HepG2 (cell line): ENCODE data around the gene NSD2. TPM values are rescaled to one million over a fixed set of nuclear protein-coding genes. Genes with fewer than 3 reads are reported as not detected.

Source experiments
- ATAC-seq: fragments of 200-7000 bp; cut with Tn5 transposase; 3 replicates; pipeline ENCODE4 v1.9.1; 2020; ENCODE audit warnings: mild to moderate bottlenecking, moderate library complexity
- BruUV-seq: library from RNA; stranded (reverse); fragments of 400-500 nt; replicated peaks from 2 replicates; lab custom pipeline; 2021; lab: Mats Ljungman, UMichigan
- CTCF ChIA-PET: fragments of 300-600 bp; formaldehyde crosslinking; extraction: SDS; loops from one replicate; lab custom pipeline; 2021; ENCODE audit warnings: low total read pairs, inconsistent platforms, low intra/inter-chr PET ratio; lab: Yijun Ruan, JAX
- POLR2A ChIA-PET: fragments of 350-600 bp; sonication (Branson Sonifier 250); formaldehyde crosslinking; loops from one replicate; lab custom pipeline; 2020; ENCODE audit warnings: antibody characterized with exemption, inconsistent platforms; lab: Yijun Ruan, JAX
- DNase-seq: peaks from one replicate; pipeline ENCODE4 v3.0.0-alpha.2; 2015; ENCODE audit warnings: low spot score
- FAIRE-seq: peaks from 3 replicates; lab custom pipeline; 2011; peaks lifted over from hg19 to GRCh38; lab: Jason Lieb, UNC
- H2AFZ ChIP-seq: one replicate; pipeline ENCODE4 v1.6.1; 2011; ENCODE audit warnings: low read length, inconsistent platforms
- H3K27ac ChIP-seq: fragments of 300-600 bp; 3 replicates; pipeline ENCODE4 v1.8.0; 2011; ENCODE audit warnings: mixed run types, mild to moderate bottlenecking, mixed read lengths, low read length, inconsistent platforms; ENCODE audit not compliant: insufficient read depth; ENCODE audit errors: extremely low read length
- H3K27me3 ChIP-seq, 2 experiments: fragments of 200-600 bp in 1 of 2; 2 replicates in 1 of 2; 3 replicates in 1 of 2; pipeline versions ENCODE4 v1.6.0 to v1.8.0; 2011; ENCODE audit warnings: low read length in 2 of 2, mild to moderate bottlenecking in 2 of 2, moderate library complexity in 2 of 2, inconsistent platforms in 1 of 2; ENCODE audit not compliant: insufficient read depth in 2 of 2, control insufficient read depth in 1 of 2
- H3K36me3 ChIP-seq, 2 experiments: fragments of 200-600 bp in 1 of 2; replicated peaks in 1 of 2; 2 replicates in 1 of 2; 3 replicates in 1 of 2; pipeline versions ENCODE4 v1.5.1 to v1.8.0; 2011; ENCODE audit warnings: low read length in 2 of 2, inconsistent platforms in 1 of 2; ENCODE audit not compliant: insufficient read depth in 2 of 2, control insufficient read depth in 1 of 2
- H3K4me1 ChIP-seq: 2 replicates; pipeline ENCODE4 v1.5.1; 2012; ENCODE audit warnings: low read length, inconsistent platforms; ENCODE audit not compliant: insufficient read depth
- H3K4me2 ChIP-seq: 2 replicates; pipeline ENCODE4 v1.6.0; 2011; ENCODE audit warnings: low read depth, low read length, inconsistent platforms
- H3K4me3 ChIP-seq, 3 experiments: fragments of 200-600 bp in 1 of 3; sonication (generic), shearing (Covaris generic) in 1 of 3; replicated peaks in 1 of 3; 2 replicates each; pipeline ENCODE4 v1.5.1; 2011 to 2016; ENCODE audit warnings: low read length in 3 of 3, inconsistent platforms in 2 of 3, low read depth in 2 of 3, mild to moderate bottlenecking in 2 of 3, control low read depth in 1 of 3, mixed read lengths in 1 of 3; ENCODE audit not compliant: insufficient read depth in 1 of 3
- H3K79me2 ChIP-seq: one replicate; pipeline ENCODE4 v1.6.1; 2011; ENCODE audit warnings: low read length, inconsistent platforms; ENCODE audit not compliant: insufficient read depth
- H3K9ac ChIP-seq: 2 replicates; pipeline ENCODE4 v1.6.0; 2011; ENCODE audit warnings: mild to moderate bottlenecking, low read depth, low read length, inconsistent platforms; ENCODE audit not compliant: insufficient read depth
- H3K9me3 ChIP-seq: 2 replicates; pipeline ENCODE4 v1.5.1; 2012; ENCODE audit warnings: mild to moderate bottlenecking, low read length
- H4K20me1 ChIP-seq: 2 replicates; pipeline ENCODE4 v1.6.0; 2011; ENCODE audit warnings: inconsistent platforms, mild to moderate bottlenecking, low read length, moderate library complexity; ENCODE audit not compliant: insufficient read depth
- FOXA3 ChIP-seq: IDR thresholded peaks from 2 replicates; pipeline ENCODE4 v1.6.1; 2016; ENCODE audit warnings: missing genetic modification reagents, missing compliant biosample characterization
- MAF1 ChIP-seq: sonication (generic); formaldehyde crosslinking; IDR thresholded peaks from 2 replicates; pipeline ENCODE4 v1.5.0; 2020; ENCODE audit warnings: missing genetic modification reagents, borderline replicate concordance
- SIX4 ChIP-seq: sonication (generic); formaldehyde crosslinking; IDR thresholded peaks from 2 replicates; pipeline ENCODE4 v1.4.0; 2020; ENCODE audit warnings: missing genetic modification reagents
- ZNF670 ChIP-seq: sonication (generic); formaldehyde crosslinking; IDR thresholded peaks from 2 replicates; pipeline ENCODE4 v1.8.0; 2022; ENCODE audit warnings: mild to moderate bottlenecking, missing genetic modification reagents, borderline replicate concordance
- WGBS: methylation state at CpG from one replicate; pipeline ENCODE4 v1.1.6; 2017; ENCODE audit warnings: low lambda C conversion rate; 5-methylcytosine and 5-hydroxymethylcytosine counted together
- in situ Hi-C: cut with HindIII; loops from 2 replicates; pipeline ENCODE4 v1.10.0; 2017; ENCODE audit warnings: low pct_unique_long_range_greater_than_20kb; ENCODE audit not compliant: extremely low pct_ligation_motif_present
- intact Hi-C: fragments of 100-400 bp; cut with micrococcal nuclease; formaldehyde crosslinking; loops from one replicate; pipeline ENCODE4 v1.10.0; 2022; ENCODE audit not compliant: unreplicated experiment
- polyA plus RNA-seq, 8 experiments: library from polyadenylated mRNA; depleted of rRNA in 3 of 8; stranded (reverse) in 7 of 8; unstranded in 1 of 8; fragments of >200 nt; fragmentation: Illumina TruSeq in 4 of 8; extraction: Trizol in 4 of 8; gene quantifications; 2 replicates each; pipeline versions ENCODE4 v1.2.1 to v1.2.3, GENCODE V29; 2011 to 2016; ENCODE audit warnings: low read depth in 4 of 8, missing spikeins in 1 of 8, mixed read lengths in 1 of 8; ENCODE audit not compliant: insufficient read depth in 1 of 8
- total RNA-seq, 5 experiments: library from RNA; depleted of rRNA; stranded (reverse); fragments of >200 nt; fragmentation: Illumina TruSeq; extraction: Trizol; gene quantifications; 2 replicates each; pipeline ENCODE4 v1.2.3, GENCODE V29; 2016; ENCODE audit warnings: low read depth in 1 of 5
- TF ChIP-seq, protein P1 (sequence below): sonication (generic); formaldehyde crosslinking; IDR thresholded peaks from one replicate; pipeline ENCODE4 v1.5.1; 2020; ENCODE audit warnings: mild to moderate bottlenecking, missing genetic modification reagents; ENCODE audit errors: not compliant biosample characterization

The NSD2 gene
- total and polyA plus RNA-seq, 2 of the 13 experiments (the other 11 are each of a cell fraction or from before 2014, with no cell fraction given), result 22.0 to 65.9 TPM

DNA sequence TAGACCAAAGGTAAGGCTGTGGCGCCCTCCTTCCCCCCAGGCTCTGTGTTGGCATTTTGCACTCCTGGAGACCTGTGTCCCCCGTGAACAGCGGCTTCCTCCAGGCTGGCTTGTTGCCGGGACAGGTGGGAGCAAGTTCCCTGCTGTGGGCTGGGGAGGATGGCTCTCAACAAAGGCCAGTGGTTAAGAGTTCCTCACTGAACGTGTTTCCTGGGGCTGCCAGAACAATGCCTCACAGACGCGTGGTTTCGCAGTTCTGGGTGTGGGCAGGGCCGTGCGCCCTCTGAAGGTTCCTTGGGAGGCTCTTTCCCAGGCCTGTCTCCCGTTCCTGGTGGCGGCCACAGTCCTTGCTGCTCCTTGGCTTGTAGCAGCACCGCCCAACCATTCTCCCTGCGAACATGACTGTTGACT is 104.2 kb downstream of the NSD2 start:
- WGBS, result 95% methylated on average over 6 of the region's 14 CpGs
- H3K36me3 ChIP-seq, result peaks cover 45 to 93% of the 10 kb centered on the region in 2 experiments
- BruUV-seq, result no TSS peak
- ATAC-seq (no peak), FAIRE-seq (no peak)
- intact Hi-C loops, result no loop called here
- no peak overlapping the region for H2AFZ ChIP-seq
- H3K79me2 ChIP-seq, result no peaks in the 10 kb centered on the region
- POLR2A ChIA-PET, result no interaction called here
- H4K20me1 ChIP-seq, result no peaks in the 10 kb centered on the region
- H3K27ac ChIP-seq, result no peak overlapping the region
- no peak overlapping the region for H3K4me3 ChIP-seq
- in situ Hi-C loops, result no loop called here
- no peak overlapping the region for H3K4me2 ChIP-seq
- no peak for TF ChIP-seq MAF1 (CRISPR knock-in tag)
- no peak for TF ChIP-seq ZNF670
- TF ChIP-seq, protein P1, sequence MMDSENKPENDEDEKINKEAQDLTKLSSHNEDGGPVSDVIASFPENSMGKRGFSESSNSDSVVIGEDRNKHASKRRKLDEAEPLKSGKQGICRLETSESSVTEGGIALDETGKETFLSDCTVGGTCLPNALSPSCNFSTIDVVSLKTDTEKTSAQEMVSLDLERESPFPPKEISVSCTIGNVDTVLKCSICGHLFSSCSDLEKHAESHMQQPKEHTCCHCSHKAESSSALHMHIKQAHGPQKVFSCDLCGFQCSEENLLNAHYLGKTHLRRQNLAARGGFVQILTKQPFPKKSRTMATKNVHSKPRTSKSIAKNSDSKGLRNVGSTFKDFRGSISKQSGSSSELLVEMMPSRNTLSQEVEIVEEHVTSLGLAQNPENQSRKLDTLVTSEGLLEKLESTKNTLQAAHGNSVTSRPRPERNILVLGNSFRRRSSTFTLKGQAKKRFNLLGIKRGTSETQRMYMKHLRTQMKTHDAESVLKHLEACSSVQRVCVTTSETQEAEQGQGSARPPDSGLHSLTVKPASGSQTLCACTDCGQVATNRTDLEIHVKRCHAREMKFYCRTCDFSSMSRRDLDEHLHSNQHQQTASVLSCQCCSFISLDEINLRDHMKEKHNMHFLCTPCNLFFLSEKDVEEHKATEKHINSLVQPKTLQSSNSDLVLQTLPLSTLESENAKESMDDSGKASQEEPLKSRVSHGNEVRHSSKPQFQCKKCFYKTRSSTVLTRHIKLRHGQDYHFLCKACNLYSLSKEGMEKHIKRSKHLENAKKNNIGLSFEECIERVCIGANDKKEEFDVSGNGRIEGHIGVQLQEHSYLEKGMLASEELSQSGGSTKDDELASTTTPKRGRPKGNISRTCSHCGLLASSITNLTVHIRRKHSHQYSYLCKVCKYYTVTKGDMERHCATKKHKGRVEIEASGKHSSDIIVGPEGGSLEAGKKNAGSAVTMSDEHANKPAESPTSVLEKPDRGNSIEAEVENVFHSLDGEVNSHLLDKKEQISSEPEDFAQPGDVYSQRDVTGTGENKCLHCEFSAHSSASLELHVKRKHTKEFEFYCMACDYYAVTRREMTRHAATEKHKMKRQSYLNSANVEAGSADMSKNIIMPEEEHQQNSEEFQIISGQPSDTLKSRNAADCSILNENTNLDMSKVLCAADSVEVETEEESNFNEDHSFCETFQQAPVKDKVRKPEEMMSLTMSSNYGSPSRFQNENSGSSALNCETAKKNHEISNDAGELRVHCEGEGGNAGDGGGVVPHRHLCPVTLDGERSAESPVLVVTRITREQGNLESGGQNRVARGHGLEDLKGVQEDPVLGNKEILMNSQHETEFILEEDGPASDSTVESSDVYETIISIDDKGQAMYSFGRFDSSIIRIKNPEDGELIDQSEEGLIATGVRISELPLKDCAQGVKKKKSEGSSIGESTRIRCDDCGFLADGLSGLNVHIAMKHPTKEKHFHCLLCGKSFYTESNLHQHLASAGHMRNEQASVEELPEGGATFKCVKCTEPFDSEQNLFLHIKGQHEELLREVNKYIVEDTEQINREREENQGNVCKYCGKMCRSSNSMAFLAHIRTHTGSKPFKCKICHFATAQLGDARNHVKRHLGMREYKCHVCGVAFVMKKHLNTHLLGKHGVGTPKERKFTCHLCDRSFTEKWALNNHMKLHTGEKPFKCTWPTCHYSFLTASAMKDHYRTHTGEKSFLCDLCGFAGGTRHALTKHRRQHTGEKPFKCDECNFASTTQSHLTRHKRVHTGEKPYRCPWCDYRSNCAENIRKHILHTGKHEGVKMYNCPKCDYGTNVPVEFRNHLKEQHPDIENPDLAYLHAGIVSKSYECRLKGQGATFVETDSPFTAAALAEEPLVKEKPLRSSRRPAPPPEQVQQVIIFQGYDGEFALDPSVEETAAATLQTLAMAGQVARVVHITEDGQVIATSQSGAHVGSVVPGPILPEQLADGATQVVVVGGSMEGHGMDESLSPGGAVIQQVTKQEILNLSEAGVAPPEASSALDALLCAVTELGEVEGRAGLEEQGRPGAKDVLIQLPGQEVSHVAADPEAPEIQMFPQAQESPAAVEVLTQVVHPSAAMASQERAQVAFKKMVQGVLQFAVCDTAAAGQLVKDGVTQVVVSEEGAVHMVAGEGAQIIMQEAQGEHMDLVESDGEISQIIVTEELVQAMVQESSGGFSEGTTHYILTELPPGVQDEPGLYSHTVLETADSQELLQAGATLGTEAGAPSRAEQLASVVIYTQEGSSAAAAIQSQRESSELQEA (CRISPR knock-in tag), result no peak
- no peak for TF ChIP-seq FOXA3 (CRISPR knock-in tag)
- no peak for TF ChIP-seq SIX4 (CRISPR knock-in tag)
- TF ChIP-seq, all 625 proteins: peak for 0
- H3K9ac ChIP-seq, result no peak overlapping the region
- no peaks in the 10 kb centered on the region for H3K9me3 ChIP-seq
- no peak for DNase-seq
- H3K4me1 ChIP-seq, result no peaks in the 10 kb centered on the region
- CTCF ChIA-PET, result no interaction called here
- H3K27me3 ChIP-seq, result no peaks in the 10 kb centered on the region
